Nephron progenitor cell (in vitro differentiated cells): Measurements from ENCODE around the gene MRS2.
A peak's percentile ranks its signal among the peaks of the same experiment; 100 is the strongest.

ENCODE experiments used
- DNase-seq: peaks from one replicate; pipeline ENCODE4 v3.0.0; 2021
- H3K27ac Mint-ChIP-seq: 2 replicates; pipeline ENCODE4 v1.8.0; 2021; ENCODE audit warnings: mild to moderate bottlenecking, moderate library complexity, mixed read lengths
- H3K27me3 Mint-ChIP-seq: 2 replicates; pipeline ENCODE4 v1.8.0; 2021; ENCODE audit warnings: mild to moderate bottlenecking, low read depth, mixed read lengths; ENCODE audit not compliant: poor library complexity
- H3K36me3 Mint-ChIP-seq: 2 replicates; pipeline ENCODE4 v1.8.0; 2021; ENCODE audit warnings: low read depth, mixed read lengths
- H3K4me1 Mint-ChIP-seq: 2 replicates; pipeline ENCODE4 v1.8.0; 2021; ENCODE audit warnings: mixed read lengths
- H3K4me3 Mint-ChIP-seq: 2 replicates; pipeline ENCODE4 v1.8.0; 2021; ENCODE audit warnings: mild to moderate bottlenecking, moderate library complexity, mixed read lengths
- H3K9me3 Mint-ChIP-seq: 2 replicates; pipeline ENCODE4 v1.8.0; 2021; ENCODE audit warnings: mild to moderate bottlenecking, moderate library complexity, mixed read lengths
- TF ChIP-seq, protein P1 (sequence below): fragments of 200-600 bp; sonication (generic); IDR thresholded peaks from 2 replicates; pipeline ENCODE4 v1.5.0; 2021; ENCODE audit warnings: antibody characterized with exemption

MRS2 gene, protein sequence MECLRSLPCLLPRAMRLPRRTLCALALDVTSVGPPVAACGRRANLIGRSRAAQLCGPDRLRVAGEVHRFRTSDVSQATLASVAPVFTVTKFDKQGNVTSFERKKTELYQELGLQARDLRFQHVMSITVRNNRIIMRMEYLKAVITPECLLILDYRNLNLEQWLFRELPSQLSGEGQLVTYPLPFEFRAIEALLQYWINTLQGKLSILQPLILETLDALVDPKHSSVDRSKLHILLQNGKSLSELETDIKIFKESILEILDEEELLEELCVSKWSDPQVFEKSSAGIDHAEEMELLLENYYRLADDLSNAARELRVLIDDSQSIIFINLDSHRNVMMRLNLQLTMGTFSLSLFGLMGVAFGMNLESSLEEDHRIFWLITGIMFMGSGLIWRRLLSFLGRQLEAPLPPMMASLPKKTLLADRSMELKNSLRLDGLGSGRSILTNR

DNA sequence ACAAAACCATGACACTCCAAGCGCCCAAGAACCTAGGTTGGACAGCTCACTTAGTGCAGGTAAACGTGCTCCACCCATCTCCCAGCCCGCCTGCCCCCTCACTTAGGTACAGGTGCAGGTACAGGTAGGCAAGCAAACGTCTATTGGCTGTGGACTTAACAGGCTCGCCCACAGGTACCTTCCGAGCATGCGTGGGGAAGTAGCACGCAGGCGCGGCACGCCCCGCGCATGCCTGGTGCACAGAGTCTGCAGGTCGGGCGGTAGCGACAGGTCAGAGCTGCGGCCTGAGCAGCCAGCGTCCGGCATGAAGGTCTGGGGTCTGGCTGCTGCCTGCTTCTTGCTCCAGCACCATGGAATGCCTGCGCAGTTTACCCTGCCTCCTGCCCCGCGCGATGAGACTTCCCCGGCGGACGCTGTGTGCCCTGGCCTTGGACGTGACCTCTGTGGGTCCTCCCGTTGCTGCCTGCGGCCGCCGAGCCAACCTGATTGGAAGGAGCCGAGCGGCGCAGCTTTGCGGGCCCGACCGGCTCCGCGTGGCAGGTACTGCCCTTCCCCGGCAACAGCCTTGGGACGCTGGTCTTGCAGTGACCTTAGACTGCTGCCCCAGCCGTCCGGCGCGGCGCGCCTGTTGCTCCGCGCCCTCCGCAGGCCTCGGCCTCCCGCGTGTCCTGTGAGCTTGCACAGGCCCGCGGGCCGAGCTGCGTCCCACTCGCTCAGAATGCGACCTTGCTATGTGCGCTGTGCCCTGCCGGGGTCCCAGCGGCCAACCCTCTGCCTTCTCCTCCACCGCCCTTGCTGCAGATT is at the start of gene MRS2:
TSS of gene MRS2 (plus strand) at position 240 of the 804 bp plus-strand sequence. CDS start at position 351, 111 bp downstream.
- Mint-ChIP-seq H3K9me3 (peaks cover 5% of the 10 kb centered on the region), H3K27me3 (peaks cover 33% of the 10 kb centered on the region), H3K27ac (peak within 1 kb of the TSS; percentile 74), H3K36me3 (peaks cover 18% of the 10 kb centered on the region), H3K4me1 (peaks cover 45% of the 10 kb centered on the region), H3K4me3 (peak within 1 kb of the TSS; percentile 98)
- peak; percentile 72 for DNase-seq
- TF ChIP-seq, protein P1, sequence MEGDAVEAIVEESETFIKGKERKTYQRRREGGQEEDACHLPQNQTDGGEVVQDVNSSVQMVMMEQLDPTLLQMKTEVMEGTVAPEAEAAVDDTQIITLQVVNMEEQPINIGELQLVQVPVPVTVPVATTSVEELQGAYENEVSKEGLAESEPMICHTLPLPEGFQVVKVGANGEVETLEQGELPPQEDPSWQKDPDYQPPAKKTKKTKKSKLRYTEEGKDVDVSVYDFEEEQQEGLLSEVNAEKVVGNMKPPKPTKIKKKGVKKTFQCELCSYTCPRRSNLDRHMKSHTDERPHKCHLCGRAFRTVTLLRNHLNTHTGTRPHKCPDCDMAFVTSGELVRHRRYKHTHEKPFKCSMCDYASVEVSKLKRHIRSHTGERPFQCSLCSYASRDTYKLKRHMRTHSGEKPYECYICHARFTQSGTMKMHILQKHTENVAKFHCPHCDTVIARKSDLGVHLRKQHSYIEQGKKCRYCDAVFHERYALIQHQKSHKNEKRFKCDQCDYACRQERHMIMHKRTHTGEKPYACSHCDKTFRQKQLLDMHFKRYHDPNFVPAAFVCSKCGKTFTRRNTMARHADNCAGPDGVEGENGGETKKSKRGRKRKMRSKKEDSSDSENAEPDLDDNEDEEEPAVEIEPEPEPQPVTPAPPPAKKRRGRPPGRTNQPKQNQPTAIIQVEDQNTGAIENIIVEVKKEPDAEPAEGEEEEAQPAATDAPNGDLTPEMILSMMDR = no peak

DNA sequence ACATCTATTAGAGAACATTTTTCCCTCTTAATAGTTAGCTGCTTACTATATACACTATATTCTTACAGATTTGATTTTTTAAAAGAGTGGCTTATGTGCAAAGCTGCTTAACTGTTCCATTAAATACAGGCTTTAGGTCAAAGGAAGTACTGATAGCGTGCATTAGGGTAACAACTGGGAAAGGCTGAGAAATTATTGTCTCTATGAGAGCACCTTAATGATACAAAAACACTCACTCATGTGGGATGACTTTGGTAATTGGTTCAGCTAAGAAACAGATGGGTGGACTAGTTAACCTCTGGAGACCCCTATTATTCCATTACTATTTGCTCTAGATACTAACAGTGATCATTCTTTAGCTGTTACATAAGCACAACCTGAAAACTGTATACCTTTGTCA is 48.9 kb upstream of the MRS2 start:
- no peak overlapping the region for H3K27ac Mint-ChIP-seq
- H3K4me1 Mint-ChIP-seq = peaks cover 22% of the 10 kb centered on the region
- H3K4me3 Mint-ChIP-seq = no peak overlapping the region
- no peaks in the 10 kb centered on the region for H3K36me3 Mint-ChIP-seq
- TF ChIP-seq, protein P1 = no peak
- peaks cover 9% of the 10 kb centered on the region for H3K27me3 Mint-ChIP-seq
- no peak for DNase-seq
- no peaks in the 10 kb centered on the region for H3K9me3 Mint-ChIP-seq

DNA sequence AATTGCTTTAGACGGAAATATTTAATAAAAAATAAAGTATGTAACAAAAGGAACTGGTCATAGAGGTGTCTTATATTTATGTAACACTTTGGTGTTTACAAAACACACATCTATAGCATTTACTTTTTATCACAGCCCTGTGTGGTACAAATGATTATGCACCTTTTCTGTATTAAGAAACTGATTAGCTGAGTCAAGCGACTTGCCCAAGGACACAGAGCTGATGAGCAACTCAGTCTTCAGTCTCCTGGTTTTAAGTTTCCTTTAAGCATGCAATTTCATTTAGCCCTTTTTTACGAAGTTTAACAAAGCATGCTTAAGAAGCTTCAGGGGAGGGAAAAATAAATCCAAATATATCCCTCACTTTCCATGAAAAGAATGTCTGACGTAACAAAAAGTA is 47.3 kb upstream of the MRS2 start:
- H3K4me3 Mint-ChIP-seq = no peak overlapping the region
- TF ChIP-seq, protein P1 = no peak
- H3K9me3 Mint-ChIP-seq = no peaks in the 10 kb centered on the region
- H3K27me3 Mint-ChIP-seq = peaks cover 9% of the 10 kb centered on the region
- peaks cover 24% of the 10 kb centered on the region for H3K4me1 Mint-ChIP-seq
- no peak overlapping the region for H3K27ac Mint-ChIP-seq
- H3K36me3 Mint-ChIP-seq = no peaks in the 10 kb centered on the region
- no peak for DNase-seq

DNA sequence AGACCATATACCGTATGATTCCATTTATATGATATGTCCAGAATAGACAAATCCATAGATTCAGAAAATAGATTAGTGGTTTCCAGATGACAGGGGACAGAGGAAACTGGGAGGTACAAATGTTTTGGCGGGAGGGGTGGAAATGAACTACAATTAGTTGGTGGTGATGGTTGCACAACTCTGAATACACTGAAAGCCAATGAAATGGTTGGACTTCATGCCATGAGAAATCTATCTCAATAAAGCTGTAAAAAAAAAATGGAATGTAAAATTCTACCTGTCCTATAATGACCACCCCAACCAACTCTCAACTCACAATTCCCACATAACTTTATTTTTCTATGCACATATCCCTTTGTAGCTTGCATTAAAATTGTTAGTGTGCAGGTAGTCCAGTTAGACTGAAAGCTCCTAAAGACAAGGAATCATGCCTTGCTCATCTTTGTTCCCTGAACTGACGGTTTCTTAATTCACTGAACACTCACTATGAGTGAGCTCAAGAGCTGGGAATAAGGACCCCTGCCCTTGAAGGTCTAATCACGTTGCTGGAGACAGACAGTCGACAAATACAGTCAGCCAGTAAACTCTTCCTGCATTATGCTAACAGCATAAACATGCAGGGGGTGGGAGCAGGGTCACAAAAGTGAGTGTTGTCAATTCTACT is 46.3 kb upstream of the MRS2 start:
- peak overlapping the region; percentile 72 for H3K27ac Mint-ChIP-seq
- TF ChIP-seq, protein P1 = no peak
- no peak for DNase-seq
- H3K9me3 Mint-ChIP-seq = no peaks in the 10 kb centered on the region
- peaks cover 27% of the 10 kb centered on the region for H3K4me1 Mint-ChIP-seq
- no peak overlapping the region for H3K4me3 Mint-ChIP-seq
- peaks cover 9% of the 10 kb centered on the region for H3K27me3 Mint-ChIP-seq
- H3K36me3 Mint-ChIP-seq = no peaks in the 10 kb centered on the region

DNA sequence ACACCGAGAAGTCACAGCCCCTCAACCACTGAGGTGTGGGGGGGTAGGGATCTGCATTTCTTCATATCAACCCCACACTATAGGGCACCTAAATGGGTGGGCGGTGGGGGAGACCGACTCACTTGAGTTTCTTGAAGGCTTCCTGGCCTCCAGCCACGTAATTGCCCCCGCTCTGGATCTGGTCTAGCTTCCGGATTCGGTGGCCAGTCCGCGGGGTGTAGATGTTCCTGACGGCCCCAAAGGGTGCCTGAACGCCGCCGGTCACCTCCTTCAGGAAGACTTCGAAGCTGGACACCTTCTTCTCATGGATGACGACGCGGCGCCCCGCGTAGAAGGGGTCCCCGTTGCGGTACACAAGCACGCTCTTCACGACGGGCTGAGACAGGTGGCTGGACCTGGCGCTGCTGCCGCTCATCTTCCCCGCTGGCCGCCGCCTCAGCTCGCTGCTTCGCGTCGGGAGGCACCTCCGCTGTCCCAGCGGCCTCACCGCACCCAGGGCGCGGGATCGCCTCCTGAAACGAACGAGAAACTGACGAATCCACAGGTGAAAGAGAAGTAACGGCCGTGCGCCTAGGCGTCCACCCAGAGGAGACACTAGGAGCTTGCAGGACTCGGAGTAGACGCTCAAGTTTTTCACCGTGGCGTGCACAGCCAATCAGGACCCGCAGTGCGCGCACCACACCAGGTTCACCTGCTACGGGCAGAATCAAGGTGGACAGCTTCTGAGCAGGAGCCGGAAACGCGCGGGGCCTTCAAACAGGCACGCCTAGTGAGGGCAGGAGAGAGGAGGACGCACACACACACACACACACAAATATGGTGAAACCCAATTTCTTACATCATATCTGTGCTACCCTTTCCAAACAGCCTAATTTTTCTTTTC is 45.2 kb upstream of the MRS2 start, which contains the start of gene DCDC2:
TSS of gene DCDC2 (minus strand) at position 724 of the 883 bp plus-strand sequence. CDS start at position 415, 309 bp downstream.
- peak within 1 kb of the TSS; percentile 66 for H3K4me3 Mint-ChIP-seq
- H3K36me3 Mint-ChIP-seq = no peaks in the 10 kb centered on the region
- H3K27ac Mint-ChIP-seq = no peak within 1 kb of the TSS
- peaks cover 34% of the 10 kb centered on the region for H3K4me1 Mint-ChIP-seq
- DNase-seq = peak; percentile 20
- no peaks in the 10 kb centered on the region for H3K9me3 Mint-ChIP-seq
- TF ChIP-seq, protein P1 = no peak
- peaks cover 9% of the 10 kb centered on the region for H3K27me3 Mint-ChIP-seq
